ENCODE data around the gene CACNA1A.
"Not testable (repeated sequence)": the region's sequence is repeated elsewhere in the genome, so short reads cannot be mapped to it uniquely, and the experiment has no call there.

Gene CACNA1A

GRCh38 chr19:13420780-13421179 is 85.5 kb downstream of the CACNA1A start:
- DNase-seq = no peak

DNA sequence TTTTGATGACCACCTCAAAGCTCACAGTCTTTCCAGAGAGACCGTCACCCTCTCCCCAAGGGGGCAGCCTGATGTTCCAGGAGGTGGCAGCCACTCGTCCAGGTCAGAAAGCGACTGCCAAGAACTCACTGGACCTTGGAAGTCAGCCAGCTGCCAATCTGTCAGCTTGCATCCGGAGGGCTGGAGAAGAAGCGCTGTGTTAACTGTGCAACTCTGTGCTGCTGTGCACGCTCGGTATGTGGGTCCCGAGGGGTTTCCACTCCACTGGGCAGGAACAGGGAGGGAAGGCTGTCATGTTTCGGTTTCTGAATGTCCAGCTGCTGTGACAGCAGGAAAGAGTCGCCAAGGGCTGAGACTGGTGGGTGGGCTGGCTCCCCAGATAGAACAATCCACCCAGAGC is 89.2 kb downstream of the CACNA1A start:
- no peak for DNase-seq

GRCh38 chr19:13411899-13412298 is 94.4 kb downstream of the CACNA1A start:
- no peak for DNase-seq

- DNase-seq = no peak
Observed at GRCh38 chr19:13410946-13411345, 95.3 kb downstream of the CACNA1A start.

GRCh38 chr19:13408889-13409518 is 97.3 kb downstream of the CACNA1A start:
- no peak for DNase-seq

GRCh38 chr19:13404236-13404635 is 102.0 kb downstream of the CACNA1A start:
- DNase-seq = no peak

DNA sequence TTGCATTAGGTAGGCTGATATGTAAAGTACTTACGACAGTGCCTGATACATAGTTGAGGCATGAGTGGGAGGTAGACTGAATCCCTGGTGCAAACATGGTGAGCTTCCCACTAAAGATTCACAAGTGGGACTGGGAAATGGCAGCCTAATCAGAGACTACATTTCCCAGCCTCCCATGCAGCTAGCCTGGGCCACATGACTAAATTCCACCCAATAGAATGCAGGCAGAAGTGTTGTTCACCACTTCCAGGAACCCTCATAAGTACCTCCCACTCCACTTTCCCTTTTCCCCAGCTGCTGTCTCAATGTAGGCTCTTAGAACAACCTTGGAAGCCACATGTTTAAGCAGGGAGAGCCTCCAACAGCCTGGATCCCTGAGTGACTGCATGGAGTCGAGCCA is 104.9 kb downstream of the CACNA1A start:
- DNase-seq = no peak

DNA sequence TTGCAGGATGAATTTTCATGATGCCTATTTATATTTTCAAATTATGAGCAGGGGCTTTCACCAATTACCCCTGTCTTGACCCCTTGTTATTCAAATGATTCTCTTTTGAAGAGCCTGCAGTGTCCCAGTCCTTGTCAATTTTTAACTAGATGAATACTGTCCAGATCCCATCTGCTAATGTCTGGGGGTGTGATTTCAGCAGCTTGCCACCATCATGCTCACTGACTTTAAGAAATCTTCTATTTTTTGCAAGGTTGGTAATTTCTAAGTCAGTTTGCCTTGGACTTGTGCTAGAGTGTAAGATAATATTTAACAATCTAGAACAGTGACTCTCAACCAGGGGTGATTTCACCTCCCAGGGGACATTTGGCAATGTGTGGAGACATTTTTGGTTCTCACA is 106.0 kb downstream of the CACNA1A start:
- no peak for DNase-seq

DNA sequence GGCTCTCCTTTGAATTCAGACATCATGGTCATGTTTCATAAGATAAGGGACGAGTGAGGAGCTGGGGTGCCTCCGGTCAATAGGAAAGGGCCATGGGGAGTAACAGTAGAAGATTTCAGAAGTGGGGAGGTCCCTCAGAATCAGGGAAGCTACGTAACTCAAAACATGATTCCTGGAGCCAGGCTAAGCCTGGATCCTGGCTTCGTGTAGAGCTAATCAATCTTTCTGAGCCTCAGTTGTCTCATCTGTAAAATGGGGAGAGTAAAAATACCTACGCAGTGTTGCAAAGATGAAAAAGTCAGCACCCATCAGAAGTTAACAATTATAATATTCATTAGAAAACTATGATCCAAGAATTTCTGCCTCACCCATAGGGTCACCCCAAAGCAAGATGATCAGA is 106.5 kb downstream of the CACNA1A start:
- no peak for DNase-seq

- DNase-seq = no peak
Observed at GRCh38 chr19:13398780-13399726, 107.2 kb downstream of the CACNA1A start.

DNA sequence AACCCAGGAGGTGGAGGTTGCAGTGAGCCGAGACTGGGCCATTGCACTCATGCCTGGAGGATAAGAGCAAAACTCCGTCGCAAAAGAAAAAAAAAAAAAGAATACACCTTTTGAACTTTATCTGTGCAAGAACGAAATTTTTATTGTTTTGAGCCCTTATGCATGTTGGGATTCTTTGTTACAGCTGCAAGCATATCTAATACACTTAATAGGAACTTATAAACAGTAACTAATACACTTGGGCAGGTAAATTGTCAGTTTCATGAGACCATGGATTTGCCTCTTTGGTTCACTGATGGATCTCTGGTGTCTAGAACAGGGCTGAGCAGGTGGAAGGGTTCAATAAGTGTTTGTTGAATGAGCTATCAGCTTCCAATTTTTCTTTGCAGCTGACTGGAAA is 108.1 kb downstream of the CACNA1A start:
- DNase-seq = no peak

GRCh38 chr19:13396250-13397080 is 109.8 kb downstream of the CACNA1A start:
- no peak for DNase-seq

DNA sequence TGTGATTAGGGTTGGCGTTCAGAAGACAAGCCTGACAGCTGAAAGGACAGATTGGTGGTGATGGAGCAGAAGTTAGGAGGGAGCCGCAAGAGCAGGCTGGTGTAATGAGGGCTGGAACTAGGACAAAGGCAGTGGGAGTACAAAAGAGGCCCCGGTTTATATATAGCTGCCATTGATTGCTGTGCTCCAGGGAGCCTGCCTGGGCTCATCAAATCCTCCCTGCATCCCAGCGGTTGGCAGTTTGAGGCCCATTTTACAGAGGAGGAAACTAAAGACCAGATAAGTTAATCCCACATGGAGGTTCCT is 123.7 kb downstream of the CACNA1A start:
- DNase-seq = no peak

- no peak for DNase-seq
Observed at GRCh38 chr19:13381827-13382632, 124.2 kb downstream of the CACNA1A start.

DNA sequence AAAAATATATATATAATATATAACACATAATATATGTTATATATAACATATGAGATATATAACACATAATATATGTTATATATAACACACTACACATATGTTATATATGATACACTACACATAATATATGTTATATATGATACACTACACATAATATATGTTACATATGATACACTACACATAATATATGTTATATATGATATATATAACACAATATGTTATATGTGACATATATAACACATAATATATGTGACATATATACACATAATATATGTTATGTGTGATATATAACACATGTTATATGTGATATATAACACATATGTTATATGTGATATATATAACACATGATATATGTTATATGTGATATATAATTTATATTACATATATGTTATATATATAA is 129.7 kb downstream of the CACNA1A start:
- DNase-seq = no peak

- DNase-seq = no peak
Observed at GRCh38 chr19:13373599-13373998, 132.7 kb downstream of the CACNA1A start.

- DNase-seq = no peak
Observed at GRCh38 chr19:13370948-13371347, 135.3 kb downstream of the CACNA1A start.

- DNase-seq = no peak
Observed at GRCh38 chr19:13366529-13367143, 139.6 kb downstream of the CACNA1A start.

DNA sequence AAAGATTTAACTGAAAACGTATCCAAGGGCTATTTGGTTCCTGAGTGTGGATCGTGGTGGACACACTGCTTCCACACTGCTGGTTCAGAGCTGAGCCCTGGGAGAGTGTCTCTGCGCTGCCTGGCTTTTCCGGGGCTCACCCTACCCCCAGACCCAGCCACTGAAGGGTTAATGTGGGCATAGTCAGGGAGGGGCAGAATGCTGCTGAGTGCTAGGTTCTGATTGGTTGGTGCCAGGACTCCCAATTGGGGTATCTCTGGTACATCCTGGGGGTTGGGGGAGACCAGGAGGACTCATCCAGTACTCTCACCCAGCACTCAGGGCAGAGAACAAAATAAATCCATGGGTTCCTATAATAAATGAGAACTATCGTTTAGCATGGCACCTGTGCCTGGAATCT is 142.3 kb downstream of the CACNA1A start:
- DNase-seq = no peak

DNA sequence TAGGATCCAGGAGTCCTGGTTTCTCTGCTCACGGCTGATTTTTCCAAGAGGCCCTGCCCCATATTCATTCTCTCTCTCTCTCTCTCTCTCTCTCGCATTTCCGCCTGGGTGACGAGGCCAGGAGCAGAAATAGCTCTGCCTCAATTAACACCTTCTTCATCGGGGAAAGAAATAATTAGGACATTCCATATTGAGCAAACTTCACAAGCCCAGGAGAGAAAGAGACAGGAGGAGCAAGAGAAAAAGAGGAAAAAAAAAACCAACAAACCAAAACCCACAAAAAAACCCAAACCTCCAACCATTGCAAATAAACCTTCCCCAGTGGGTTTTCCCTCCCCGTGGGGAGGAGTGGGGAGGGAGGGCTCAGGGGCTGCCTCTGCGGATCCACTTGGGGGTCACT is 143.0 kb downstream of the CACNA1A start:
- no peak for DNase-seq

DNA sequence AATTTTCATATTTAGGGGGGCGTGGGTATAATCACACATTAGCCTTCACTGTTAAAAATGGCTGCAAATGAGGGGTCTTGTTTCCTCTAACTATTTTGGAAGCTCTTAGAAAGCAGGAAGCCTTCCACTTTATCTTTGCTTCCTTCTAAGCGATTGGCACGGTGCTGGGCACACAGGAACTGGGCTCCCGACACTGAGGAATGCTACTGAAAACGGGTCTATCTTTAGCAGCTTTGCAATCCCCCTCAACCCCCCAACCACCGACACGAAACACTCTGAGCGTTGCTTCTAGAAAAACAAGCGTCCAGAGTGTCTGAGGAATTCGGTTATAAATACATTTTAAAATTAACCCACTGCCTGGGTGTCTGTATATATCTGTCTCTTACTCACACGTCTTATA is 143.6 kb downstream of the CACNA1A start:
- DNase-seq = no peak

GRCh38 chr19:13361726-13362125 is 144.6 kb downstream of the CACNA1A start:
- not testable (repeated sequence) for DNase-seq
